Measurements from ENCODE around the gene LAMB2. TPM values are rescaled to one million over a fixed set of nuclear protein-coding genes. Genes with fewer than 3 reads are reported as not detected.

The LAMB2 gene
- total RNA-seq, 1 experiment from 2014 or later, result 316 TPM

DNA sequence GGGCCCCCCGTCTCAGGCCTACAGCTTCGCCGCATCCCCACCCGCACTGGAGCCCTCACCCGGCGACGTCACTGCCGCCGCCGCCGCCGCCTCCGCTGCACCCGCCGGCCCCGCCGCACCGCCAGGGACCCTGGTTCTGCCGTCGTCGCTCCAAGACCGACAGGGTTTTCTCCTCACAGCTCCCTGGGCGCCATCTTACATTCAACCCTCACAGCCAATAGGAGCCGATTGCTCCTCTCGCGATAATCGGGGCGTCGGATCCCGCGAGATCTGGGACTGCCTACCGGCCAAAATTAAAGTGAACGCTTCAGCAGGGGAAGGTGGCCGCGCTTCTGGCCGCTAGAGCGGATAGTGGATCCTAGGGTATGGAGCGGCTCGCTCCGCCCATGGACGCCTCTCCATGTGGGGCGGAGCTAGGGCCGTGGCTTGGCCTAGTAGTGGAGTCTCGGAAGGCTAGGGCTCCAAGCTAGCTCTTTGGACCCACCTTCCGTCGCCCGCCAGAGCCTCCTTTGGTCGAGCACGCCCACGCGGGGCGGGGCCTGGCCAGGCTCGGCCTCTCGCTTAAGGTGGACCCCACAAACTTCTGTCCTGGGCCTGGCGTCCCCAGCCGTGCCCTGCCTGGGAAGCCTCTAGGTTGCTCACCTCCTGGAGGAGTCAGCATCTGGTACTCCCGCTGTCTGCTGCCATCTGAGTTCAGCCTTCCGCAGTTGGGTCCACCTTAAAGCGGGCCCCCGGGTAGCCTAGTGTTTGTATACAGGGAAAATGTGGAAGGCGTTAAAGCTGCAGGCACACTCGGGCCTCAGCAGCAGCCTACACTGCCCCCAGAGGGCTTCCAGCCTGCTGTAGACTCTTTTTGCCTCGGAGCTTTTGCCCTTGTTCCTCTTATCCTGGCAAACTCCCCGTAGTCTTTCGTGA is 38.7 kb downstream of the LAMB2 start, which contains the start of gene QRICH1:
Gene QRICH1, minus strand, starts transcription at position 219 of the 915 bp plus-strand sequence. CDS start 17,054 bp downstream, outside the sequence.
- Mint-ChIP-seq H3K27ac (ENCODE audit: unreplicated experiment) (peak within 1 kb of the TSS; percentile 99), H3K36me3 (ENCODE audit: insufficient read depth, unreplicated experiment) (peaks cover 60% of the 10 kb centered on the region), H3K4me1 (ENCODE audit: low read depth, unreplicated experiment) (no peaks in the 10 kb centered on the region), H3K4me3 (ENCODE audit: low read depth, unreplicated experiment) (peak within 1 kb of the TSS; percentile 95), H3K9me3 (ENCODE audit: low read depth, unreplicated experiment) (no peaks in the 10 kb centered on the region), H3K27me3 (ENCODE audit: unreplicated experiment) (no peaks in the 10 kb centered on the region)
- DNase-seq, result peak; percentile 96
- TF ChIP-seq, protein P1, sequence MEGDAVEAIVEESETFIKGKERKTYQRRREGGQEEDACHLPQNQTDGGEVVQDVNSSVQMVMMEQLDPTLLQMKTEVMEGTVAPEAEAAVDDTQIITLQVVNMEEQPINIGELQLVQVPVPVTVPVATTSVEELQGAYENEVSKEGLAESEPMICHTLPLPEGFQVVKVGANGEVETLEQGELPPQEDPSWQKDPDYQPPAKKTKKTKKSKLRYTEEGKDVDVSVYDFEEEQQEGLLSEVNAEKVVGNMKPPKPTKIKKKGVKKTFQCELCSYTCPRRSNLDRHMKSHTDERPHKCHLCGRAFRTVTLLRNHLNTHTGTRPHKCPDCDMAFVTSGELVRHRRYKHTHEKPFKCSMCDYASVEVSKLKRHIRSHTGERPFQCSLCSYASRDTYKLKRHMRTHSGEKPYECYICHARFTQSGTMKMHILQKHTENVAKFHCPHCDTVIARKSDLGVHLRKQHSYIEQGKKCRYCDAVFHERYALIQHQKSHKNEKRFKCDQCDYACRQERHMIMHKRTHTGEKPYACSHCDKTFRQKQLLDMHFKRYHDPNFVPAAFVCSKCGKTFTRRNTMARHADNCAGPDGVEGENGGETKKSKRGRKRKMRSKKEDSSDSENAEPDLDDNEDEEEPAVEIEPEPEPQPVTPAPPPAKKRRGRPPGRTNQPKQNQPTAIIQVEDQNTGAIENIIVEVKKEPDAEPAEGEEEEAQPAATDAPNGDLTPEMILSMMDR (IDR thresholded peaks at IDR 0.05; ENCODE audit: unreplicated experiment), result no peak
- CTCF ChIA-PET, result interaction anchor here (1.2 to 2.0 kb wide), 11 partner anchors 10 to 355 kb away, joined by 3 to 12 read pairs (median 4); partner anchors contain the start of genes KLHDC8B, LAMB2, NDUFAF3 and QARS1
- no TSS peak for BruUV-seq (replicated peaks)
- intact Hi-C loops (cut with micrococcal nuclease; ENCODE audit: unreplicated experiment), result no loop called here

DNA sequence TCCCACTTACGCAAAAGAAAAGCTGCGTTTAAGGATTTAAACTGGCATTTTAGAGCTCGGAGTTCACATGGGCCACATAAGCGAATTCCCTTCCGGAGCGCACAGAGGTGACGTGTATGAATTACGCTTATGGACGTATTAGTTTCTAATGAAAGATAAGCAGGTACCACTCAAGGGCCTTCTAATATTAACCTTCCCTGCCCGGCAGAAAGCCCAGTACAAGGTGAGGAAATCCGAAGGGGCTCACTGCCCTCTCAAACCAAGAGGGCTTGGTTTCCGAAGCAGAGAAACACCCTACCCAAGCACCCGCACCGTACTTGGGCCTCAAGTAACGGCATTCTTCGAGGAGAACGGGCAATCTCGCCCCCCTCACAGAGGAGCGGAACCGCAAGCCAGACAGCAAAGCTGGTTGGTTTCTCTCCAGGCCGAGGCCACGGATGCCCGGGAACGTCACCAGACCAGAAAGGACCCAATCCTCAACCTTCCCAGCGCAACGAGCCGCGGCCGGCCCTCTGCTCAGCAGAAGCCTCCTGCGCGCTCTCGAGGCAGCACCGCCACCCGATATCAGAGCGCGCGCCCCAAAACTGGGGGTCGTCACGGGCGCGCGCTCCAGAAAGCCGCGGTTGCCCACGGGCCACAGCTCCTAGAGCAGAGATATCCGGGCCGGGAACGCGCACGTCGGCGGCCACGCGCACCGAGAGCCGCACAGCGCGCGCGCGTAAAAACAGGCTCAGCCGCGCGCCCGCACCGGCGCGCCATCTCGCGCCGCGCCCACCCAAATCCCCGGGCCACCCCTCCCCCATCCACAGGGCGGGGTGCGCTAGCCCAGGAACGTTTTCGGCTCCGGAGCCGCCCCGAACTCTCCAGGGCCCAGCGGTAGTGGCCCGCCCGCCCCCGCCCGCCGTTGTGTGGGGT is 39.7 kb downstream of the LAMB2 start:
- Mint-ChIP-seq H3K27me3 (ENCODE audit: unreplicated experiment) (no peaks in the 10 kb centered on the region), H3K9me3 (ENCODE audit: low read depth, unreplicated experiment) (no peaks in the 10 kb centered on the region), H3K27ac (ENCODE audit: unreplicated experiment) (peak overlapping the region; percentile 99), H3K4me1 (ENCODE audit: low read depth, unreplicated experiment) (no peaks in the 10 kb centered on the region), H3K36me3 (ENCODE audit: insufficient read depth, unreplicated experiment) (peaks cover 60% of the 10 kb centered on the region), H3K4me3 (ENCODE audit: low read depth, unreplicated experiment) (peak overlapping the region; percentile 95)
- CTCF ChIA-PET, result interaction anchor here (0.6 to 2.0 kb wide), 13 partner anchors 11 to 356 kb away, joined by 3 to 12 read pairs (median 5); partner anchors contain the start of genes KLHDC8B, LAMB2, NDUFAF3 and QARS1
- intact Hi-C loops (cut with micrococcal nuclease; ENCODE audit: unreplicated experiment), result no loop called here
- TF ChIP-seq, protein P1 (IDR thresholded peaks at IDR 0.05; ENCODE audit: unreplicated experiment), result no peak
- TSS peak; percentile 80 for BruUV-seq (replicated peaks)
- peak; percentile 80 for DNase-seq

DNA sequence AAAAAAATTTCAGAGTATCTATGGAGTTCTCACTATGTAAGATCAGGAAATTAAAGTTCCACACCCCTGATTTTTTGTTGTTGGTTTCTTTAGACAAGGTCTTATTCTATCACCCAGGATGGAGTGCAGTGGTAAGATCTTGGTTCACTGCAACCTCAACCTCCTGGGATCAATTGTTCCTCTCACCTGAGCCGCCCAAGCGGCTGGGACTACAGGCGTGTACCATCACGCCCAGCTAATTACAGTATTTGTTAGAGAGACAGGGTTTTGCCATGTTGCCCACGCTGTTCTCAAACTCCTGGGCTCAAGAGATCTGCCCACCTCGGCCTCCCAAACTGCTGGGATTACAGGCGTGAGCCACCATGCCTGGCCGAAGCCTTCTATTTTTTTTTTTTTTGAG is 51.4 kb downstream of the LAMB2 start:
- no peak overlapping the region for H3K27ac Mint-ChIP-seq (ENCODE audit: unreplicated experiment)
- TF ChIP-seq, protein P1 (IDR thresholded peaks at IDR 0.05; ENCODE audit: unreplicated experiment), result no peak
- H3K4me3 Mint-ChIP-seq (ENCODE audit: low read depth, unreplicated experiment), result no peak overlapping the region
- no peaks in the 10 kb centered on the region for H3K27me3 Mint-ChIP-seq (ENCODE audit: unreplicated experiment)
- BruUV-seq (replicated peaks), result no TSS peak
- CTCF ChIA-PET, result interaction anchor here (0.7 kb wide), 2 partner anchors 15 to 118 kb away, joined by 3 to 11 read pairs; no protein-coding TSS in a partner anchor
- intact Hi-C loops (cut with micrococcal nuclease; ENCODE audit: unreplicated experiment), result no loop called here
- peaks cover 17% of the 10 kb centered on the region for H3K36me3 Mint-ChIP-seq (ENCODE audit: insufficient read depth, unreplicated experiment)
- H3K4me1 Mint-ChIP-seq (ENCODE audit: low read depth, unreplicated experiment), result no peaks in the 10 kb centered on the region
- H3K9me3 Mint-ChIP-seq (ENCODE audit: low read depth, unreplicated experiment), result no peaks in the 10 kb centered on the region
- DNase-seq, result no peak

DNA sequence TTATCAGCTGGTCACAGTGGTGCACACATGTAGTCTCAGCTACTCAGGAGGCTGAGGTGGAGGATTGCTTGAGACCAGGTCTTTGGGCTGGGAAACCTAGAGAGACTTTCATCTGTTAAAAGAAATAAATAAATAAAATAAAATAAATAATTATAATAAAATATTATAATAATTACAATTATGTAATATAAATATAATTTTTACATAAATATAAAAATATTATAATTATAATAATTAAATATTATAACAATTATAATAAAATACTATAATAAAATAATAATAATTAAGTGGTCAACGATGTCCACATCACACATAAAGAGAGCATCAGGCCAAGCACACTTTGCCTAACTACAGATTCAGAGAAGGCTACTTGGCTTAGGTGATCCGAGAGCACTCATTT is 53.6 kb downstream of the LAMB2 start:
- Mint-ChIP-seq H3K27ac (ENCODE audit: unreplicated experiment) (no peak overlapping the region), H3K9me3 (ENCODE audit: low read depth, unreplicated experiment) (no peaks in the 10 kb centered on the region), H3K4me1 (ENCODE audit: low read depth, unreplicated experiment) (no peaks in the 10 kb centered on the region), H3K36me3 (ENCODE audit: insufficient read depth, unreplicated experiment) (peaks cover 21% of the 10 kb centered on the region), H3K27me3 (ENCODE audit: unreplicated experiment) (no peaks in the 10 kb centered on the region), H3K4me3 (ENCODE audit: low read depth, unreplicated experiment) (no peak overlapping the region)
- intact Hi-C loops (cut with micrococcal nuclease; ENCODE audit: unreplicated experiment), result no loop called here
- TF ChIP-seq, protein P1 (IDR thresholded peaks at IDR 0.05; ENCODE audit: unreplicated experiment), result no peak
- CTCF ChIA-PET, result no interaction called here
- no peak for DNase-seq
- BruUV-seq (replicated peaks), result no TSS peak
